Stomach (tissue), 9 donors: ENCODE measurements around the gene EYA2. TPM values are rescaled to one million over a fixed set of nuclear protein-coding genes. Genes with fewer than 3 reads are reported as not detected.

ENCODE experiments used
- DNase-seq, 2 donors: peaks; one replicate each; pipeline versions ENCODE4 v3.0.0 to v3.0.0-alpha.2; 2013 to 2019
- H3K27ac ChIP-seq, 5 donors: fragments of 200-600 bp in 4 of 5; sonication (generic) in 4 of 5; one replicate each; pipeline ENCODE4 v1.5.1; 2013 to 2019; ENCODE audit warnings: mild to moderate bottlenecking in 1 of 5, moderate library complexity in 1 of 5
- H3K27me3 ChIP-seq, 3 donors: fragments of 200-600 bp; sonication (generic); one replicate each; pipeline ENCODE4 v1.5.1; 2017 to 2019; ENCODE audit warnings: mixed run types in 1 of 3
- H3K36me3 ChIP-seq, 4 donors: fragments of 200-600 bp; sonication (generic); 1 replicate in 3 of 4; 2 replicates in 1 of 4; pipeline ENCODE4 v1.5.1; 2016 to 2019
- H3K4me1 ChIP-seq, 4 donors: fragments of 200-600 bp; sonication (generic); one replicate each; pipeline ENCODE4 v1.5.1; 2016 to 2019
- H3K4me3 ChIP-seq, 4 donors: fragments of 200-600 bp; sonication (generic) in 3 of 4; one replicate each; pipeline ENCODE4 v1.5.1; 2016 to 2019; ENCODE audit warnings: mild to moderate bottlenecking in 1 of 4
- H3K9me3 ChIP-seq, 4 donors: fragments of 200-600 bp; sonication (generic); one replicate each; pipeline ENCODE4 v1.5.1; 2016 to 2019
- CTCF ChIP-seq, 7 experiments: fragments of 450-650 bp in 4 of 7; fragments of 200-600 bp in 3 of 7; sonication (generic) in 3 of 7; IDR thresholded peaks; one replicate each; pipeline ENCODE4 v1.5.1; 2016 to 2019; ENCODE audit warnings: antibody characterized with exemption in 7 of 7, control low read depth in 2 of 7, mild to moderate bottlenecking in 1 of 7
- EP300 ChIP-seq: sonication (generic); formaldehyde crosslinking; IDR thresholded peaks from one replicate; pipeline ENCODE4 v1.6.1; 2017; ENCODE audit warnings: antibody characterized with exemption
- POLR2A ChIP-seq, 4 donors: fragments of 450-650 bp; IDR thresholded peaks; one replicate each; pipeline ENCODE4 v1.6.1; 2016; ENCODE audit warnings: antibody characterized with exemption in 4 of 4, control low read depth in 2 of 4, mild to moderate bottlenecking in 1 of 4, moderate library complexity in 1 of 4
- POLR2AphosphoS5 ChIP-seq, 3 donors: sonication (generic); formaldehyde crosslinking; IDR thresholded peaks; one replicate each; pipeline ENCODE4 v1.6.1; 2016; ENCODE audit warnings: antibody characterized with exemption in 3 of 3
- WGBS, 5 donors: extraction: QIAGEN DNeasy Blood & Tissue Kit in 3 of 5; methylation state at CpG; one replicate each; pipeline versions ENCODE4 v1.1.5 to v1.1.7; 2013 to 2018; 5-methylcytosine and 5-hydroxymethylcytosine counted together
- intact Hi-C: fragments of 100-400 bp; cut with DNase I; formaldehyde crosslinking; loops from one replicate; pipeline ENCODE4 v1.15.1; 2023; ENCODE audit warnings: low total_unique reads
- polyA plus RNA-seq, 3 donors: library from polyadenylated mRNA; stranded (reverse); fragments of 200-250 nt; gene quantifications; one replicate each; pipeline ENCODE4 v1.2.3, GENCODE V29; 2013
- total RNA-seq, 5 donors: library from RNA; depleted of rRNA; stranded (reverse); fragments of >200 nt; gene quantifications; one replicate each; pipeline versions ENCODE4 v1.1.0 to v1.2.3, GENCODE V29; 2014 to 2016
- donor health status: healthy with polysubstance abuse.
- donor health status: Bipolar disorder and iron deficiency.
- donor health status: healthy.

Gene EYA2
- total and polyA plus RNA-seq, 8 donors = 1.8 to 86.2 (median 5.5) TPM

- H3K4me1 ChIP-seq = no peaks in the 10 kb centered on the region
- 65 to 75% (median 69%) methylated on average over 4 of the region's 4 CpGs for WGBS, 5 donors
- TF ChIP-seq POLR2AphosphoS5 (IDR thresholded peaks at IDR 0.05) = no peak
- TF ChIP-seq CTCF (IDR thresholded peaks at IDR 0.05) = no peak
- TF ChIP-seq EP300 = no peak
- no peak for TF ChIP-seq POLR2A (IDR thresholded peaks at IDR 0.05)
- no peaks in the 10 kb centered on the region for H3K36me3 ChIP-seq
- H3K9me3 ChIP-seq = no peaks in the 10 kb centered on the region
- intact Hi-C loops = no loop called here
- no peak for DNase-seq
- peaks cover 0 to 4% (median 0%) of the 10 kb centered on the region in 3 donors for H3K27me3 ChIP-seq
- no peak overlapping the region for H3K27ac ChIP-seq
- H3K4me3 ChIP-seq = no peak overlapping the region
Measured at GRCh38 chr20:46923550-46923949, 28.9 kb downstream of the EYA2 start.

GRCh38 chr20:46928580-46929132 lies 34.0 kb downstream of the EYA2 start:
- no peak overlapping the region for H3K27ac ChIP-seq
- H3K4me3 ChIP-seq = no peak overlapping the region
- WGBS, 5 donors = 57 to 72% (median 62%) methylated on average over 12 of the region's 12 CpGs
- no peaks in the 10 kb centered on the region for H3K36me3 ChIP-seq
- no peak for TF ChIP-seq POLR2AphosphoS5 (IDR thresholded peaks at IDR 0.05)
- TF ChIP-seq POLR2A (IDR thresholded peaks at IDR 0.05) = no peak
- TF ChIP-seq EP300 = no peak
- H3K9me3 ChIP-seq = no peaks in the 10 kb centered on the region
- peaks cover 0 to 27% (median 0%) of the 10 kb centered on the region in 3 donors for H3K27me3 ChIP-seq
- H3K4me1 ChIP-seq = peaks cover 0 to 14% (median 0%) of the 10 kb centered on the region in 4 donors
- intact Hi-C loops = no loop called here
- peak in 1 of 2 donors; percentile 23 for DNase-seq

GRCh38 chr20:46929902-46930301 lies 35.3 kb downstream of the EYA2 start:
- intact Hi-C loops = no loop called here
- TF ChIP-seq POLR2AphosphoS5 (IDR thresholded peaks at IDR 0.05) (no peak), POLR2A (IDR thresholded peaks at IDR 0.05) (no peak), CTCF (IDR thresholded peaks at IDR 0.05) (no peak), EP300 (no peak)
- DNase-seq = no peak
- Histone ChIP-seq H3K27ac (no peak overlapping the region), H3K4me3 (no peak overlapping the region), H3K27me3 (peaks cover 0 to 30% (median 0%) of the 10 kb centered on the region in 3 donors), H3K9me3 (no peaks in the 10 kb centered on the region), H3K36me3 (no peaks in the 10 kb centered on the region), H3K4me1 (peaks cover 0 to 14% (median 0%) of the 10 kb centered on the region in 4 donors)
- 84 to 100% (median 95%) methylated on average over 1 of the region's 1 CpG for WGBS, 5 donors

- TF ChIP-seq POLR2A (IDR thresholded peaks at IDR 0.05) (no peak), POLR2AphosphoS5 (IDR thresholded peaks at IDR 0.05) (no peak), EP300 (no peak), CTCF (IDR thresholded peaks at IDR 0.05) (no peak)
Measured at GRCh38 chr20:46930640-46931339, 36.1 kb downstream of the EYA2 start.

More at GRCh38 chr20:46930640-46931339, 36.1 kb downstream of the EYA2 start:
- Histone ChIP-seq H3K4me3 (no peak overlapping the region), H3K27me3 (peaks cover 0 to 30% (median 0%) of the 10 kb centered on the region in 3 donors), H3K9me3 (no peaks in the 10 kb centered on the region), H3K36me3 (no peaks in the 10 kb centered on the region), H3K27ac (no peak overlapping the region), H3K4me1 (peaks cover 0 to 14% (median 0%) of the 10 kb centered on the region in 4 donors)
- no peak for DNase-seq
- 36 to 45% (median 41%) methylated on average over 9 of the region's 9 CpGs for WGBS, 5 donors
- intact Hi-C loops = no loop called here
